ENCODE measurements around the gene RAMP1.
A peak's percentile ranks its signal among the peaks of the same experiment; 100 is the strongest.

Gene RAMP1

DNA sequence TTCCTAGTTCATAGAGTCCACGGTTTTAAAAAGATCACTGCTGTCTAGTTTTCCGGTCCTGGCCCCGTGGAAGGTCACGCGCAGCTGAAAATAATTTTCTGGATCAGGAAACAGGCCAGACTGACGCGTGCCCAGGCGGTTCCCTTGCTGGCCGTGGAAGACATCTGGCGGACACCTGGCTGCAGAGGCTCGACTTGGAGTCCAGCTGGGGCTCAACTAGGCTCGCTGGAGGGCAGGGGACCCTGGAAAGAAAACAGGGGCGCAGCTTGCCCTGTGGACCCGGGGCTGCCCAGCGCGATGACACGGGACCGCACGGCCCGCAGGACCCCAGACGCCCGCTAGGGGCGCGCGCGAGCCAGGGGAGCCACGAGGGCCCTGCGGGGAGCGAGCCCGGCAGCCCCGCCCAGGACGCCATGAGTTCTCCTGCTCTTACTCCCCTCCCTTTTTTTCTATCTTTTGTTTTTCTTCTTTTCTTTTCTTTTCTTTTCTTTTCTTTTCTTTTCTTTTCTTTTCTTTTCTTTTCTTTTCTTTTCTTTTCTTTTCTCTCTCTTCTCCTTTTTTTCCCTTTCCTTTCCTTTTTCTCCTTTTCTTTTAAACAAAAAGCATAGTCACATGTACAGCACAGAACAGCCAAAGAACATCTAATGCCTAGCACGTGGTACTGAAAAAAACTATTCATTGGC lies 64.2 kb downstream of the RAMP1 start:
- no peak overlapping the region for H3K4me3 ChIP-seq (ENCODE audit: low read depth, low read length)
- TF ChIP-seq, protein P1, sequence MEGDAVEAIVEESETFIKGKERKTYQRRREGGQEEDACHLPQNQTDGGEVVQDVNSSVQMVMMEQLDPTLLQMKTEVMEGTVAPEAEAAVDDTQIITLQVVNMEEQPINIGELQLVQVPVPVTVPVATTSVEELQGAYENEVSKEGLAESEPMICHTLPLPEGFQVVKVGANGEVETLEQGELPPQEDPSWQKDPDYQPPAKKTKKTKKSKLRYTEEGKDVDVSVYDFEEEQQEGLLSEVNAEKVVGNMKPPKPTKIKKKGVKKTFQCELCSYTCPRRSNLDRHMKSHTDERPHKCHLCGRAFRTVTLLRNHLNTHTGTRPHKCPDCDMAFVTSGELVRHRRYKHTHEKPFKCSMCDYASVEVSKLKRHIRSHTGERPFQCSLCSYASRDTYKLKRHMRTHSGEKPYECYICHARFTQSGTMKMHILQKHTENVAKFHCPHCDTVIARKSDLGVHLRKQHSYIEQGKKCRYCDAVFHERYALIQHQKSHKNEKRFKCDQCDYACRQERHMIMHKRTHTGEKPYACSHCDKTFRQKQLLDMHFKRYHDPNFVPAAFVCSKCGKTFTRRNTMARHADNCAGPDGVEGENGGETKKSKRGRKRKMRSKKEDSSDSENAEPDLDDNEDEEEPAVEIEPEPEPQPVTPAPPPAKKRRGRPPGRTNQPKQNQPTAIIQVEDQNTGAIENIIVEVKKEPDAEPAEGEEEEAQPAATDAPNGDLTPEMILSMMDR (IDR thresholded peaks at IDR 0.05; ENCODE audit: insufficient read depth, low read depth, low read length, missing control alignments) = peak; percentile 64

DNA sequence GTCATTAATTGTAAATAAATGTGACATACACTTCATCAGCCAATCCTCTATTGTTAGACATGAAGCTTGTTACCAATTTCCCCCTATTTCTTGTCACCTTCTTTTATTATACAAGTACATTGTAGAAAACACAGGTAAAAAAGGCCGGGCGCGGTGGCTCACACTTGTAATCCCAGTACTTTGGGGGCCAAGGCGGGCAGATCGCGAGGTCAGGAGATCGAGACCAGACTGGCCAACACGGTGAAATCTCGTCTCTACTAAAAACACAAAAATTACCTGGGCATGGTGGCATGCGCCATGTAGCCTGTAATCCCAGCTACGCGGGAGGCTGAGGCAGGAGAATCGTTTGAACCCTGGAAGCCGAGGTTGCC lies 64.7 kb downstream of the RAMP1 start:
- TF ChIP-seq, protein P1 (IDR thresholded peaks at IDR 0.05; ENCODE audit: insufficient read depth, low read depth, low read length, missing control alignments) = no peak
- H3K4me3 ChIP-seq (ENCODE audit: low read depth, low read length) = no peak overlapping the region
- DNase-seq (ENCODE audit: low read depth) = no peak

More for the DNA sequence above, 64.2 kb downstream of the RAMP1 start:
- DNase-seq (ENCODE audit: low read depth) = peak; percentile 45

DNA sequence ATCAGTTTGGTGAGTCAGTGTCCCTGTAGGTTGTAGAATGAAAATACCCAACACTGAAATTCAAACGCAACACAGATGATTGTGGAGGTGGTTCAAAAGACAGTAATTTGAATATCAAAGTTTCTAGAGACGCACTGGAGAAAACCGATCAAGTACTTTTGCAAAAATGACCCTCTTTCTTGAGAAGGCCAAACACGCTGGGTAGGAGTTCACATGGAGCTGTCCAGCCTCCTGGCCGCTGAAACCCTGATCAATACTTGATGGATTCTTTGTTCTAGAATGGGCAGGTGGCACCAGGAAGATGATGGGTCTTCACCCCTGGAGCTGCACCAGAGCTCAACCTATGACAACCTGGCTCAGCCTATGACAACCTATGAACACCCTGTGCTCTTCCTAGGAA lies 67.7 kb downstream of the RAMP1 start:
- DNase-seq (ENCODE audit: low read depth) = no peak
- no peak overlapping the region for H3K4me3 ChIP-seq (ENCODE audit: low read depth, low read length)
- TF ChIP-seq, protein P1 (IDR thresholded peaks at IDR 0.05; ENCODE audit: insufficient read depth, low read depth, low read length, missing control alignments) = no peak

DNA sequence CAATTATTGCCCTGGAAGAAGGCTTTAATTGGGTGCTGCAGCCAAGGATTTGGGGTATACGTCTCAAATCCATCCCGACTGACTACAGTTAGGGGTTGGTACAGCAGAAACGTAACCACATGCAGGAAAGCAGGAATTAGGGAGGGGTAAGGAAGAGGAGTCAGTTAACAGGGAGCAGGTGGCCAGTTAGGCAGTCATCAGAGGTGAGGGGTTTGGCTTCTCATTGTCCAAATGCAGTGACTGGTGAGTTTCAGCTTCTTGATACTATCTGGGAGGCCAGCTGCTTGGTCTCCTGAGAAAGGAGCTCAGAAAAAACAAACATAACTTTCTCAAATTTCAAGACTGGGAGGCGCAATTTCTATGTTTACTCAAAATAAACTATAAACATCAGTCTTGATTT lies 68.6 kb downstream of the RAMP1 start:
- no peak for DNase-seq (ENCODE audit: low read depth)
- TF ChIP-seq, protein P1 (IDR thresholded peaks at IDR 0.05; ENCODE audit: insufficient read depth, low read depth, low read length, missing control alignments) = no peak
- no peak overlapping the region for H3K4me3 ChIP-seq (ENCODE audit: low read depth, low read length)

DNA sequence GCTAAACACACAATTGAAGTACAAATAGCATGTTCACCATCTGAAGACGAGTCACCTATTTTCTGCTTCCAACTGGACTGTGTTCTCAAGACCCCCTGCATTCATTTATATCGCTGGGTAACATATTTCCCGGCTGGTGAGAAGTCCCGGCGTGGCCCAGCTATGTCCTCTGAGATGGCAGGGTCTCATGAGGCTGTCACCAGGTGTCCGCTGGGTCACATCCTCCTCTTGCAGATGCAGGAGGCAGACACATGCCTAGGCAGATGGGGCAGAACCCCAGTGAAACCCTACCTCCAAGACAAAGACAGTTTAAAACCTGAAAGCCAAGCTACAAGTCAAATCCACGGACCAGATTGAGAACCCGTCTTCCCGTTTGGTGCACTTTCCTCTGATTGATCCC lies 70.6 kb downstream of the RAMP1 start:
- no peak for DNase-seq (ENCODE audit: low read depth)
- H3K4me3 ChIP-seq (ENCODE audit: low read depth, low read length) = no peak overlapping the region
- TF ChIP-seq, protein P1 (IDR thresholded peaks at IDR 0.05; ENCODE audit: insufficient read depth, low read depth, low read length, missing control alignments) = no peak

DNA sequence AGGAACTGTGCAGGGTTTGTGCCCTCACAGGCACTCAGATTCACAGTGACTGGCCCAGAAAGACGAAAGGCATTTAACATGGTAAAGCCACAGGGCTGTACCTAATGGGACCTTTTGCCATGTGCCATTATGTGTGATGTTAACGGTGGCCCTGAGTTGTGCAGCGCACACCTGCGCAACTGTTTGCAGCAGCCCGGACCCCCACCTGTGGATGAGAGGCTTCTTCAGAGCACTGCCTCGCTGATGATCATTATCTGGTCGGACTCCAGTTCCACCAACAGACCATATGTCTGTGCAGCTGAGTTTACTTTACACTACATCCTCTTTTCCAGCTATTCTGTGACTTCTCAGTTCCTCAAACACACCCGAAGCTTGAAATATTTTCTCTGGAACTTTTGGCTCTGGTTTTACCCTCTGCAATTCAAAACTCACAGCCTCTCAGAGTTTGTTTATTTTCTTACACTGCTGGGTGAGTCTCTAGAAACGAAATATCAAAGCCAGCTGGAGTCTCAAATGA lies 71.8 kb downstream of the RAMP1 start:
- peak; percentile 20 for DNase-seq (ENCODE audit: low read depth)
- H3K4me3 ChIP-seq (ENCODE audit: low read depth, low read length) = no peak overlapping the region
- TF ChIP-seq, protein P1 (IDR thresholded peaks at IDR 0.05; ENCODE audit: insufficient read depth, low read depth, low read length, missing control alignments) = no peak

DNA sequence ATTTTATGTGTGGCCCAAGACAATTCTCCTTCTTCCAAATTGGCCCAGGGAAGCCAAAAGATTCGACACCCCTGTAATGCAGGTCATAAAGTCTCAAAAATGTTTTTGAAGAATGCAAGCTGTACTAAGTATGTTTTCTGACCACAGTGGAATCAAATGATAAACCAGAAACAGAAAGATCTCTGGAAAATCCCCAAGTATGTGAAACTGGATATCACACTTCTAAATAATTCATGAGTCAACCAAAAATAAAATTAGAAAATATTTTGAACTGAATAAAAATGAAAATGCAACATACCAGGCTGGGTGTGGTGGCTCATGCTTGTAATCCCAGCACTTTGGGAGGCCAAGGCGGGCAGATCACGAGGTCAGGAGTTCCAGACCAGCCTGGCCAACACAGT lies 73.3 kb downstream of the RAMP1 start:
- TF ChIP-seq, protein P1 (IDR thresholded peaks at IDR 0.05; ENCODE audit: insufficient read depth, low read depth, low read length, missing control alignments) = no peak
- H3K4me3 ChIP-seq (ENCODE audit: low read depth, low read length) = no peak overlapping the region
- peak; percentile 20 for DNase-seq (ENCODE audit: low read depth)

Data from GM12865 (cell line).